HL-60 (cell line): ENCODE data around the gene TIMM8B.

Experiments used
- GABPA ChIP-seq: IDR thresholded peaks from 2 replicates; pipeline ENCODE4 v1.6.1; 2012; ENCODE audit warnings: low read depth
- POLR2AphosphoS5 ChIP-seq: IDR thresholded peaks from 2 replicates; pipeline ENCODE4 v1.6.1; 2012; ENCODE audit warnings: low read depth
- REST ChIP-seq: IDR thresholded peaks from 2 replicates; pipeline ENCODE4 v1.6.1; 2012; ENCODE audit warnings: low read depth; ENCODE audit not compliant: insufficient replicate concordance
- SPI1 ChIP-seq: IDR thresholded peaks from 2 replicates; pipeline ENCODE4 v1.6.1; 2012; ENCODE audit warnings: low read depth, mild to moderate bottlenecking, borderline replicate concordance
- TF ChIP-seq, protein P1 (sequence below): IDR thresholded peaks from one replicate; pipeline ENCODE4 v1.5.1; 2011; ENCODE audit warnings: low read length, control low read depth, inconsistent platforms; ENCODE audit not compliant: insufficient read depth

GRCh38 chr11:112113539-112114457, 27.2 kb upstream of the TIMM8B start:
- TF ChIP-seq, protein P1, sequence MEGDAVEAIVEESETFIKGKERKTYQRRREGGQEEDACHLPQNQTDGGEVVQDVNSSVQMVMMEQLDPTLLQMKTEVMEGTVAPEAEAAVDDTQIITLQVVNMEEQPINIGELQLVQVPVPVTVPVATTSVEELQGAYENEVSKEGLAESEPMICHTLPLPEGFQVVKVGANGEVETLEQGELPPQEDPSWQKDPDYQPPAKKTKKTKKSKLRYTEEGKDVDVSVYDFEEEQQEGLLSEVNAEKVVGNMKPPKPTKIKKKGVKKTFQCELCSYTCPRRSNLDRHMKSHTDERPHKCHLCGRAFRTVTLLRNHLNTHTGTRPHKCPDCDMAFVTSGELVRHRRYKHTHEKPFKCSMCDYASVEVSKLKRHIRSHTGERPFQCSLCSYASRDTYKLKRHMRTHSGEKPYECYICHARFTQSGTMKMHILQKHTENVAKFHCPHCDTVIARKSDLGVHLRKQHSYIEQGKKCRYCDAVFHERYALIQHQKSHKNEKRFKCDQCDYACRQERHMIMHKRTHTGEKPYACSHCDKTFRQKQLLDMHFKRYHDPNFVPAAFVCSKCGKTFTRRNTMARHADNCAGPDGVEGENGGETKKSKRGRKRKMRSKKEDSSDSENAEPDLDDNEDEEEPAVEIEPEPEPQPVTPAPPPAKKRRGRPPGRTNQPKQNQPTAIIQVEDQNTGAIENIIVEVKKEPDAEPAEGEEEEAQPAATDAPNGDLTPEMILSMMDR, result peak; percentile 40
- TF ChIP-seq REST (no peak), POLR2AphosphoS5 (no peak), GABPA (no peak), SPI1 (no peak)
